Measurements from ENCODE around the gene NEUROG1. TPM values are rescaled to one million over a fixed set of nuclear protein-coding genes. Genes with fewer than 3 reads are reported as not detected.

NEUROG1 gene
- total and polyA plus RNA-seq, 8 donors, result not detected

DNA sequence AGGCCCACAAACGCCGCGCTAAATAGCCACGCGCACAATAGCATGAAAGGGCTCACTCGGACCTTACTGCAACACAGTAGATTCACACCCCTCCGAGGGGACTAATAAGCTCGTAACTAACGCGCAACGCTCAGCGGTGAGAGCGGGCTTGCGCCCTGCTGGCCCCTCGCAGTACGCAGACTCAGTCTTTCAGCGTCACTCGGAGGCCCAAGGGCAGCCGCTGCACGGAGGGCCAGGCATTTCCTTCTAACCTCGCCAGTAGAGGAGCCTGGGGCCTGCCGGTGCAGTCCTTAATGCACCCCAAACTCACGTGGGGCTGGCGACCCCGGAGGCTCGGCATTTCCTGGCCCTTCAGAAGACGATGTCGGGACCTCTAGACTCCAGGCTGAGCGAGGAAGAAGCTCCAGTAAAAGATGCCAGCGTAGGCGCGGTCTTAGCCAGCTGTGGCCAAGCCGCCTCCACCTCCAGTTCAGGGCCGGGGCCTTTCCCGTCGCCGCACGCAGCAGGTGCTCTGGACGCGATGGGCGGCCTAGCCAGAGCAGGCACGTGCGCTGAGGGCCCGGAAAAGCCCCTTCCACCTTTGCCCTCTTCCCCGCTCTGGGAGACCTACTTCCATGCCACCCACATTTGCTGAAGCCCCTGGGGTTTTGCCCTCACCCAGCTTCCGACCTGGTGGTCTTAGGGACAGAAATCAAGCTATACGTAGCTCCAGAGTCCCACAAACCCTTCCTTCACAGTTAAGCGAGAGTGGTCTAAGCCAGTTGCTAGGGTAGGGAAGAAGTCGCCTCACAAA, 45.3 kb downstream of the NEUROG1 start:
- intact Hi-C loops (cut with DNase I), result no loop called here
- Histone ChIP-seq H3K4me3 (no peak overlapping the region), H3K36me3 (no peaks in the 10 kb centered on the region), H3K9me3 (no peaks in the 10 kb centered on the region), H3K4me1 (peaks cover 18 to 38% of the 10 kb centered on the region in 2 donors), H3K27me3 (peaks cover 55 to 93% of the 10 kb centered on the region in 2 donors), H3K27ac (no peak overlapping the region)
- no peak for ATAC-seq
- DNase-seq, result no peak
- TF ChIP-seq, protein P1, sequence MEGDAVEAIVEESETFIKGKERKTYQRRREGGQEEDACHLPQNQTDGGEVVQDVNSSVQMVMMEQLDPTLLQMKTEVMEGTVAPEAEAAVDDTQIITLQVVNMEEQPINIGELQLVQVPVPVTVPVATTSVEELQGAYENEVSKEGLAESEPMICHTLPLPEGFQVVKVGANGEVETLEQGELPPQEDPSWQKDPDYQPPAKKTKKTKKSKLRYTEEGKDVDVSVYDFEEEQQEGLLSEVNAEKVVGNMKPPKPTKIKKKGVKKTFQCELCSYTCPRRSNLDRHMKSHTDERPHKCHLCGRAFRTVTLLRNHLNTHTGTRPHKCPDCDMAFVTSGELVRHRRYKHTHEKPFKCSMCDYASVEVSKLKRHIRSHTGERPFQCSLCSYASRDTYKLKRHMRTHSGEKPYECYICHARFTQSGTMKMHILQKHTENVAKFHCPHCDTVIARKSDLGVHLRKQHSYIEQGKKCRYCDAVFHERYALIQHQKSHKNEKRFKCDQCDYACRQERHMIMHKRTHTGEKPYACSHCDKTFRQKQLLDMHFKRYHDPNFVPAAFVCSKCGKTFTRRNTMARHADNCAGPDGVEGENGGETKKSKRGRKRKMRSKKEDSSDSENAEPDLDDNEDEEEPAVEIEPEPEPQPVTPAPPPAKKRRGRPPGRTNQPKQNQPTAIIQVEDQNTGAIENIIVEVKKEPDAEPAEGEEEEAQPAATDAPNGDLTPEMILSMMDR (IDR thresholded peaks at IDR 0.05), result no peak

DNA sequence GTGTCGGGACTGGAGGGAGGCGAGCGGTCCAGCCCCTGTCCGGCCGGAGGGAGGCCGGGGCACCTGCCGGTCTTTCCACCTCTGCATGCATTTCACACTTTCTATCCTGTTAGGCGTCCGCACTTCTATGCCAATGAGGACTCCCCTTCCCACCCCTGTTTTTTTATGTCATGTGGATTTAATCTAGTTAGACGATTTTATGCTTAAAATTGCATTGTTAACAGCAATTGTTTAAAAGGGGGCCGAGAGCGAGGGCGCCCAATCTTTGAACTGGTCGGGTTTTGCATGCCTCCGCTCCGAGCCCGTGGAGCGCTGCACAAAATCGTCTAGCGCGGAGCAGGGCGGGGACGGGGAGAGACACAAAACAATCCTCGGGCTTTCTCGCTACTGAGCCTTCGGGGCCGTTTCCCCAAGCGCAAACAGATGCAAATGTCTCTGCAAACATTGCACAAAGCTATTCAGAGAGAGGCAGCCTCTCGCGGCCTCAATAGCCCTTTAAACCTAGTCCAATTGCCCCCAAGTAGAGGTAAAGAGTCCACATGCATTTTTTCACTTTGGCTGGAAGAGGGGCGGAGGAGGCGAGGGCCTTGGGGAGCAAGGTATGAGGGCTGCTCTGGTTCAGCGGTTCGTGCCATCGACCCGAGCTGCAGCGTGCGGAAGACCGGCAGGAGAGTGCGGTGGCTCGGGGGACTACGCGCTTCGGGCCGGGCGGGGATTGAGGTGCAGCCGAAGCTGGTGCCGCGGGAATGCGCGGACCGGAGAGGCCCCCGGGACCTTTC, 46.1 kb downstream of the NEUROG1 start:
- H3K27ac ChIP-seq, result no peak overlapping the region
- peaks cover 18 to 38% of the 10 kb centered on the region in 2 donors for H3K4me1 ChIP-seq
- ATAC-seq (peak; percentile 4), DNase-seq (no peak)
- peaks cover 56 to 98% of the 10 kb centered on the region in 2 donors for H3K27me3 ChIP-seq
- peak overlapping the region in 1 of 2 donors; percentile 13 for H3K4me3 ChIP-seq
- H3K9me3 ChIP-seq, result no peaks in the 10 kb centered on the region
- TF ChIP-seq, protein P1 (IDR thresholded peaks at IDR 0.05), result no peak
- H3K36me3 ChIP-seq, result no peaks in the 10 kb centered on the region
- intact Hi-C loops (cut with DNase I), result no loop called here

DNA sequence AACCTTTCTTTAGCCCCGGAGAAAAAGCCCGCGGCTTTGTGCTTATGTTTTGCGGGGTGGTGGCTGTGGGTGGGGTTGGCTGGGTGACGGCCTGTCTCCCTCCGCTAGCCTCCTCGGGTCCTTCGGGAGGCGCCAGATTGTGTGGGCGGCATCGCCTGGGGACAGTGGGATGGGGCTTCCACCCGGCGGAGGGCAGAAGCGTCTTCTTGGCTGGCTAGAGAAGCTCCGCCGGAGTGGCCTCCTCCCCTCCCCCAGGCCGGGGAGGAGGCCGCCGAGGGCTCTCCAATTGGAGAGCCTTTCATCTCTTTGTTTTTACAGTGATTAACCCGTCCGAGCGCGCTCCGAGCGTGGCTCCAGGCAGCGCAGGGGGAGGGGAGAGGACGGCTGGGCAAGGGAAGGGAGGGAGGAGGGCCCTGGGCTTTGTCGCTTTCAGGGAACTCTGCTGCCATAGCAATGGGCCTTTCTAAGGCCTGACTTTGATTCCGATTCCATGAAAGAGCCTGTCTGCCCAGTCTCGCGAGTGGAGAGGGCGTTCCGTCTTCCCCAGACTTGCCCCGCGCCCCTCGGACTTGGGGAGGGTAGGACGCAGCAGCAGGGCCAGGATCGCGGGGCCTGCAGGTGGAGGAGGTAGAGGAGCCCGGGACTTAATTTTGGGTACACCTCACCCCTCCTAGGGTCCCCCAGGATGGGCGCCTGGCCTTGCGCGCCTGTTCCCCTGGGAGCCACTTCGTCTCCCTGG, 46.9 kb downstream of the NEUROG1 start:
- H3K27me3 ChIP-seq, result peaks cover 56 to 93% of the 10 kb centered on the region in 2 donors
- ATAC-seq, result peak; percentile 65
- H3K27ac ChIP-seq, result no peak overlapping the region
- peak; percentile 52 to 83 (median 74) for DNase-seq
- TF ChIP-seq, protein P1 (IDR thresholded peaks at IDR 0.05), result no peak
- intact Hi-C loops (cut with DNase I), result no loop called here
- H3K36me3 ChIP-seq, result no peaks in the 10 kb centered on the region
- peak overlapping the region in 1 of 2 donors; percentile 13 for H3K4me3 ChIP-seq
- peaks cover 18 to 35% of the 10 kb centered on the region in 2 donors for H3K4me1 ChIP-seq
- H3K9me3 ChIP-seq, result no peaks in the 10 kb centered on the region

DNA sequence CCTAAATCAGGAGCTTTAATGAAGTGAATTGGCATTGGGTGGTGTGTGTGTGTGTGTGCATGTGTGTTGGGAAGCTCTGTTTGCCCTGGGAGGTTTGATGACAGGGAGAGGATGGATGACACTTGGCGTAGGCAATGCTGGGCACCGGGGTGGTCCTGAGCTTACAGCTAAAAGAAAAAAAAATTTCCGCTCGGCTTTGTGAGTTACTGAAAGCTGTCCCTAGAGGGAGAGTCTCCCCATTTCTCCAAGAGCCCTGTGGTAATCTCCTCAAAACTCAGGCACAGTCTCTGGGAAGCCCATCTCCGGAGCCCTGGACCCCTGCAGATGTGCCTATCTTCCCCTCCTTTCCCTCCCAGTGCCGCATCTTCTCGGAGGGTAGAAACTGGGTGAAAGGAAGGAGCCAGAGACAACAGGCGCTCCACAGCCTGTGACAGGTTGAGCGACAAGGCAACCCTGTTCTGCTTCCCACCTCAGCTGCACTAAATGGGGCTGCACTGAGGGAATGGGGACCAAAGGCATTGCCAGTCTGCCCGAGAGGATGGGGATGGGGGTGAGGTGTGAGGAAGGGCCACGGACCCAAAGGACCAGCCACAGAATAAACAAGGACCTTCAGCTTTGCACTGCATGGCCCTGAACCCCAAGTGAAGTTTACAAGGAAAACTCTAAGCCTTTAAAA, 47.8 kb downstream of the NEUROG1 start:
- intact Hi-C loops (cut with DNase I), result no loop called here
- DNase-seq (no peak), ATAC-seq (no peak)
- Histone ChIP-seq H3K27me3 (peaks cover 56 to 87% of the 10 kb centered on the region in 2 donors), H3K4me3 (no peak overlapping the region), H3K9me3 (no peaks in the 10 kb centered on the region), H3K36me3 (no peaks in the 10 kb centered on the region), H3K4me1 (peaks cover 18 to 28% of the 10 kb centered on the region in 2 donors), H3K27ac (no peak overlapping the region)
- TF ChIP-seq, protein P1 (IDR thresholded peaks at IDR 0.05), result no peak
